BE2C (cell line): ENCODE measurements around the gene NELFA.

Source experiments
- DNase-seq: peaks from one replicate; pipeline ENCODE4 v3.0.0-alpha.2; 2020
- H3K27me3 ChIP-seq: fragments of 250-450 bp; sonication (Bioruptor Pico); 2 replicates; pipeline ENCODE4 v1.5.1; 2020; ENCODE audit warnings: mild to moderate bottlenecking
- H3K36me3 ChIP-seq: fragments of 250-450 bp; sonication (Bioruptor Pico); 2 replicates; pipeline ENCODE4 v1.5.1; 2020; ENCODE audit warnings: mild to moderate bottlenecking
- H3K4me1 ChIP-seq: fragments of 250-450 bp; sonication (Bioruptor Pico); 2 replicates; pipeline ENCODE4 v1.5.1; 2020
- H3K4me3 ChIP-seq: 2 replicates; pipeline ENCODE4 v1.5.1; 2011; ENCODE audit warnings: low read depth, low read length
- H3K9me3 ChIP-seq: fragments of 250-450 bp; sonication (Bioruptor Pico); 2 replicates; pipeline ENCODE4 v1.5.1; 2020
- CTCF ChIP-seq: IDR thresholded peaks from 2 replicates; pipeline ENCODE4 v1.5.1; 2012; ENCODE audit warnings: mild to moderate bottlenecking, low read depth, low read length

NELFA gene

GRCh38 chr4:1971456-1972200 lies 37.1 kb downstream of the NELFA start:
- DNase-seq, result no peak
- TF ChIP-seq CTCF, result no peak
- H3K4me1 ChIP-seq, result no peaks in the 10 kb centered on the region
- no peaks in the 10 kb centered on the region for H3K9me3 ChIP-seq
- H3K27me3 ChIP-seq, result no peaks in the 10 kb centered on the region
- H3K36me3 ChIP-seq, result peaks cover 81% of the 10 kb centered on the region
- no peak overlapping the region for H3K4me3 ChIP-seq

- TF ChIP-seq CTCF, result no peak
- H3K27me3 ChIP-seq, result no peaks in the 10 kb centered on the region
- H3K36me3 ChIP-seq, result peaks cover 77% of the 10 kb centered on the region
- no peaks in the 10 kb centered on the region for H3K4me1 ChIP-seq
- no peak overlapping the region for H3K4me3 ChIP-seq
- no peak for DNase-seq
- no peaks in the 10 kb centered on the region for H3K9me3 ChIP-seq
These were observed 37.8 kb downstream of the NELFA start for GRCh38 chr4:1970926-1971325.

- H3K36me3 ChIP-seq, result peaks cover 77% of the 10 kb centered on the region
- no peaks in the 10 kb centered on the region for H3K4me1 ChIP-seq
- H3K4me3 ChIP-seq, result no peak overlapping the region
- no peak for TF ChIP-seq CTCF
- H3K27me3 ChIP-seq, result no peaks in the 10 kb centered on the region
- DNase-seq, result no peak
- no peaks in the 10 kb centered on the region for H3K9me3 ChIP-seq
These were observed 38.6 kb downstream of the NELFA start for GRCh38 chr4:1969928-1970723.

- peaks cover 73% of the 10 kb centered on the region for H3K36me3 ChIP-seq
- H3K4me1 ChIP-seq, result no peaks in the 10 kb centered on the region
- no peak overlapping the region for H3K4me3 ChIP-seq
- H3K9me3 ChIP-seq, result no peaks in the 10 kb centered on the region
- no peak for DNase-seq
- no peak for TF ChIP-seq CTCF
- H3K27me3 ChIP-seq, result no peaks in the 10 kb centered on the region
These were observed 40.0 kb downstream of the NELFA start for GRCh38 chr4:1968686-1969295.

- Histone ChIP-seq H3K36me3 (peaks cover 75% of the 10 kb centered on the region), H3K4me3 (no peak overlapping the region), H3K9me3 (no peaks in the 10 kb centered on the region), H3K4me1 (no peaks in the 10 kb centered on the region), H3K27me3 (no peaks in the 10 kb centered on the region)
- no peak for TF ChIP-seq CTCF
- no peak for DNase-seq
These were observed 41.1 kb downstream of the NELFA start for GRCh38 chr4:1967512-1968149.
